HEK293 (cell line): ENCODE measurements around the gene KRTAP5-11.
A peak's percentile ranks its signal among the peaks of the same experiment; 100 is the strongest.

Source experiments
- CTCF ChIA-PET: fragments of 350-600 bp; formaldehyde crosslinking; extraction: SDS; loops from one replicate; lab custom pipeline; 2021; ENCODE audit warnings: antibody characterized with exemption; lab: Yijun Ruan, JAX
- POLR2A ChIA-PET: fragments of 300-600 bp; formaldehyde crosslinking; extraction: SDS; loops from one replicate; lab custom pipeline; 2020; ENCODE audit warnings: antibody characterized with exemption, inconsistent platforms; lab: Yijun Ruan, JAX
- H3K27ac ChIP-seq: fragments of 200-500 bp; sonication (Bioruptor generic); 2 replicates; pipeline ENCODE4 v1.5.1; 2014; ENCODE audit warnings: low read depth, low read length, control low read depth, inconsistent platforms; ENCODE audit errors: extremely low read depth
- H3K36me3 ChIP-seq, 2 experiments: fragments of 200-500 bp in 1 of 2; sonication (Bioruptor generic) in 1 of 2; 1 replicate in 1 of 2; 2 replicates in 1 of 2; pipeline ENCODE4 v1.5.1; 2014 to 2017; ENCODE audit warnings: inconsistent platforms in 2 of 2, low read length in 2 of 2; ENCODE audit not compliant: control insufficient read depth in 2 of 2, insufficient read depth in 1 of 2
- H3K4me1 ChIP-seq: fragments of 200-500 bp; sonication (Bioruptor generic); 2 replicates; pipeline ENCODE4 v1.5.1; 2014; ENCODE audit warnings: mild to moderate bottlenecking, low read length, inconsistent platforms; ENCODE audit not compliant: control insufficient read depth, insufficient read depth
- H3K4me3 ChIP-seq: 2 replicates; pipeline ENCODE4 v1.5.1; 2011; ENCODE audit warnings: low read depth, mild to moderate bottlenecking, control low read depth, low read length, moderate library complexity
- H3K9me3 ChIP-seq: fragments of 200-500 bp; sonication (Bioruptor generic); 2 replicates; pipeline ENCODE4 v1.5.1; 2014; ENCODE audit warnings: low read depth, low read length, inconsistent platforms; ENCODE audit not compliant: control insufficient read depth, insufficient read depth
- KLF1 ChIP-seq: fragments of 450-650 bp; formaldehyde crosslinking; IDR thresholded peaks from 2 replicates; pipeline ENCODE4 v1.5.1; 2016; ENCODE audit warnings: missing biosample characterization, missing genetic modification characterization
- MEIS1 ChIP-seq: sonication (generic); formaldehyde crosslinking; IDR thresholded peaks from 2 replicates; pipeline ENCODE4 v1.8.1; 2022; ENCODE audit warnings: missing genetic modification reagents, mild to moderate bottlenecking, borderline replicate concordance
- OSR2 ChIP-seq: fragments of 450-650 bp; formaldehyde crosslinking; IDR thresholded peaks from 2 replicates; pipeline ENCODE4 v1.5.1; 2016; ENCODE audit warnings: missing biosample characterization, missing genetic modification characterization
- PRDM4 ChIP-seq: fragments of 450-650 bp; formaldehyde crosslinking; IDR thresholded peaks from 2 replicates; pipeline ENCODE4 v1.5.1; 2017; ENCODE audit warnings: missing biosample characterization, missing genetic modification characterization
- TSHZ1 ChIP-seq: fragments of 450-650 bp; formaldehyde crosslinking; IDR thresholded peaks from 2 replicates; pipeline ENCODE4 v1.5.1; 2016; ENCODE audit warnings: missing biosample characterization, missing genetic modification characterization, borderline replicate concordance
- YY1 ChIP-seq: fragments of 450-650 bp; formaldehyde crosslinking; IDR thresholded peaks from 2 replicates; pipeline ENCODE4 v1.5.1; 2018; ENCODE audit warnings: missing biosample characterization, missing genetic modification characterization
- ZBTB11 ChIP-seq: fragments of 450-650 bp; formaldehyde crosslinking; conservative IDR thresholded peaks from 2 replicates; pipeline ENCODE4 v1.5.1; 2016; ENCODE audit warnings: low read depth, missing biosample characterization, missing genetic modification characterization
- ZFP3 ChIP-seq: fragments of 450-650 bp; formaldehyde crosslinking; IDR thresholded peaks from 2 replicates; pipeline ENCODE4 v1.5.1; 2016; ENCODE audit warnings: low read depth, missing biosample characterization, missing genetic modification characterization
- ZNF112 ChIP-seq: fragments of 450-650 bp; formaldehyde crosslinking; IDR thresholded peaks from 2 replicates; pipeline ENCODE4 v1.5.0; 2017; ENCODE audit warnings: missing biosample characterization, missing genetic modification characterization
- ZNF157 ChIP-seq: fragments of 450-650 bp; formaldehyde crosslinking; IDR thresholded peaks from 2 replicates; pipeline ENCODE4 v1.5.1; 2016; ENCODE audit warnings: missing biosample characterization, missing genetic modification characterization
- ZNF18 ChIP-seq: fragments of 450-650 bp; formaldehyde crosslinking; IDR thresholded peaks from 2 replicates; pipeline ENCODE4 v1.5.1; 2016; ENCODE audit warnings: missing biosample characterization, missing genetic modification characterization
- ZNF274 ChIP-seq, 2 experiments: fragments of 200-500 bp in 1 of 2; fragments of 450-650 bp in 1 of 2; sonication (Bioruptor generic) in 1 of 2; formaldehyde crosslinking in 1 of 2; IDR thresholded peaks; 2 replicates each; pipeline versions ENCODE4 v1.5.1 to v1.6.1; 2014 to 2016; ENCODE audit warnings: borderline replicate concordance in 1 of 2, inconsistent platforms in 1 of 2, low read length in 1 of 2, missing biosample characterization in 1 of 2, missing genetic modification characterization in 1 of 2
- ZNF335 ChIP-seq: fragments of 450-650 bp; formaldehyde crosslinking; conservative IDR thresholded peaks from 2 replicates; pipeline ENCODE4 v1.5.1; 2016; ENCODE audit warnings: missing biosample characterization, missing genetic modification characterization
- ZNF529 ChIP-seq: fragments of 450-650 bp; formaldehyde crosslinking; IDR thresholded peaks from 2 replicates; pipeline ENCODE4 v1.5.1; 2017; ENCODE audit warnings: missing genetic modification characterization, missing biosample characterization; ENCODE audit not compliant: insufficient replicate concordance
- ZNF610 ChIP-seq: fragments of 450-650 bp; formaldehyde crosslinking; IDR thresholded peaks from 2 replicates; pipeline ENCODE4 v1.5.1; 2016; ENCODE audit warnings: missing biosample characterization, missing genetic modification characterization, borderline replicate concordance
- ZNF660 ChIP-seq: fragments of 450-650 bp; IDR thresholded peaks from 2 replicates; pipeline ENCODE4 v1.5.1; 2018; ENCODE audit warnings: missing biosample characterization, mild to moderate bottlenecking, missing genetic modification characterization
- ZNF776 ChIP-seq: fragments of 450-650 bp; formaldehyde crosslinking; IDR thresholded peaks from 2 replicates; pipeline ENCODE4 v1.5.0; 2017; ENCODE audit warnings: missing biosample characterization, missing genetic modification characterization, borderline replicate concordance
- TF ChIP-seq, protein P1 (sequence below): fragments of 450-650 bp; formaldehyde crosslinking; IDR thresholded peaks from 2 replicates; pipeline ENCODE4 v1.5.1; 2016; ENCODE audit warnings: missing biosample characterization, missing genetic modification characterization
- TF ChIP-seq, protein P2 (sequence below): fragments of 450-650 bp; formaldehyde crosslinking; IDR thresholded peaks from 2 replicates; pipeline ENCODE4 v1.5.0; 2017; ENCODE audit warnings: missing biosample characterization, missing genetic modification characterization, borderline replicate concordance

The KRTAP5-11 gene

GRCh38 chr11:71580057-71581003 lies 2.3 kb downstream of the KRTAP5-11 start:
- Histone ChIP-seq H3K36me3 (no peaks in the 10 kb centered on the region), H3K4me1 (no peaks in the 10 kb centered on the region), H3K4me3 (no peak overlapping the region), H3K9me3 (no peaks in the 10 kb centered on the region), H3K27ac (no peak overlapping the region)
- ChIA-PET POLR2A (interaction anchor here (0.7 to 1.0 kb wide), 2 partner anchors 12 to 127 kb away, joined by 3 to 4 read pairs; partner anchors contain the start of gene NADSYN1), CTCF (interaction anchor here (0.6 to 1.8 kb wide), 20 partner anchors 9 to 1080 kb away, joined by 3 to 7 read pairs (median 3); no protein-coding TSS in a partner anchor)
- TF ChIP-seq ZNF18 (tag by site-specific recombination) (no peak), TSHZ1 (tag by site-specific recombination) (no peak), ZNF112 (no peak), YY1 (no peak), ZNF274 (IDR thresholded peaks at IDR 0.05; ENCODE audit: low read length) (no peak), ZNF274 (tag by site-specific recombination; IDR thresholded peaks at IDR 0.05; ENCODE audit: borderline replicate concordance) (no peak), MEIS1 (CRISPR knock-in tag) (no peak), ZBTB11 (tag by site-specific recombination) (no peak), ZNF157 (tag by site-specific recombination) (no peak), ZNF610 (tag by site-specific recombination) (no peak), ZFP3 (tag by site-specific recombination) (no peak), PRDM4 (tag by site-specific recombination) (no peak), ZNF660 (tag by site-specific recombination) (no peak; the same call in 1 of the 2 replicates), OSR2 (peak; percentile 29; the same call in 1 of the 2 replicates), ZNF529 (tag by site-specific recombination) (no peak), ZNF335 (tag by site-specific recombination) (0 out of 2 replicates have a peak, but pooled peaks have one; percentile 24), ZNF776 (tag by site-specific recombination) (no peak), KLF1 (tag by site-specific recombination) (no peak)
- TF ChIP-seq, protein P1, sequence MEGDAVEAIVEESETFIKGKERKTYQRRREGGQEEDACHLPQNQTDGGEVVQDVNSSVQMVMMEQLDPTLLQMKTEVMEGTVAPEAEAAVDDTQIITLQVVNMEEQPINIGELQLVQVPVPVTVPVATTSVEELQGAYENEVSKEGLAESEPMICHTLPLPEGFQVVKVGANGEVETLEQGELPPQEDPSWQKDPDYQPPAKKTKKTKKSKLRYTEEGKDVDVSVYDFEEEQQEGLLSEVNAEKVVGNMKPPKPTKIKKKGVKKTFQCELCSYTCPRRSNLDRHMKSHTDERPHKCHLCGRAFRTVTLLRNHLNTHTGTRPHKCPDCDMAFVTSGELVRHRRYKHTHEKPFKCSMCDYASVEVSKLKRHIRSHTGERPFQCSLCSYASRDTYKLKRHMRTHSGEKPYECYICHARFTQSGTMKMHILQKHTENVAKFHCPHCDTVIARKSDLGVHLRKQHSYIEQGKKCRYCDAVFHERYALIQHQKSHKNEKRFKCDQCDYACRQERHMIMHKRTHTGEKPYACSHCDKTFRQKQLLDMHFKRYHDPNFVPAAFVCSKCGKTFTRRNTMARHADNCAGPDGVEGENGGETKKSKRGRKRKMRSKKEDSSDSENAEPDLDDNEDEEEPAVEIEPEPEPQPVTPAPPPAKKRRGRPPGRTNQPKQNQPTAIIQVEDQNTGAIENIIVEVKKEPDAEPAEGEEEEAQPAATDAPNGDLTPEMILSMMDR (tag by site-specific recombination) = peak; percentile 64; the same call in 1 of the 2 replicates
- TF ChIP-seq, protein P2, sequence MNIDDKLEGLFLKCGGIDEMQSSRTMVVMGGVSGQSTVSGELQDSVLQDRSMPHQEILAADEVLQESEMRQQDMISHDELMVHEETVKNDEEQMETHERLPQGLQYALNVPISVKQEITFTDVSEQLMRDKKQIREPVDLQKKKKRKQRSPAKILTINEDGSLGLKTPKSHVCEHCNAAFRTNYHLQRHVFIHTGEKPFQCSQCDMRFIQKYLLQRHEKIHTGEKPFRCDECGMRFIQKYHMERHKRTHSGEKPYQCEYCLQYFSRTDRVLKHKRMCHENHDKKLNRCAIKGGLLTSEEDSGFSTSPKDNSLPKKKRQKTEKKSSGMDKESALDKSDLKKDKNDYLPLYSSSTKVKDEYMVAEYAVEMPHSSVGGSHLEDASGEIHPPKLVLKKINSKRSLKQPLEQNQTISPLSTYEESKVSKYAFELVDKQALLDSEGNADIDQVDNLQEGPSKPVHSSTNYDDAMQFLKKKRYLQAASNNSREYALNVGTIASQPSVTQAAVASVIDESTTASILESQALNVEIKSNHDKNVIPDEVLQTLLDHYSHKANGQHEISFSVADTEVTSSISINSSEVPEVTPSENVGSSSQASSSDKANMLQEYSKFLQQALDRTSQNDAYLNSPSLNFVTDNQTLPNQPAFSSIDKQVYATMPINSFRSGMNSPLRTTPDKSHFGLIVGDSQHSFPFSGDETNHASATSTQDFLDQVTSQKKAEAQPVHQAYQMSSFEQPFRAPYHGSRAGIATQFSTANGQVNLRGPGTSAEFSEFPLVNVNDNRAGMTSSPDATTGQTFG = no peak
